Measurements from ENCODE around the gene AQP1. TPM values are rescaled to one million over a fixed set of nuclear protein-coding genes. Genes with fewer than 3 reads are reported as not detected.

Gene AQP1
- total and polyA plus RNA-seq, 11 donors, result 113 to 420 (median 210) TPM

- WGBS, 4 donors, result 53 to 73% (median 56%) methylated on average over 4 to 5 of the region's 5 CpGs
- Histone ChIP-seq H3K4me1 (peaks cover 9 to 56% (median 25%) of the 10 kb centered on the region in 12 donors), H3K36me3 (peaks cover 0 to 45% (median 35%) of the 10 kb centered on the region in 9 donors), H3K9me3 (peaks cover 0 to 13% (median 0%) of the 10 kb centered on the region in 12 donors), H3K27me3 (no peaks in the 10 kb centered on the region), H3K27ac (no peak overlapping the region), H3K4me3 (no peak overlapping the region)
- TF ChIP-seq, protein P1, sequence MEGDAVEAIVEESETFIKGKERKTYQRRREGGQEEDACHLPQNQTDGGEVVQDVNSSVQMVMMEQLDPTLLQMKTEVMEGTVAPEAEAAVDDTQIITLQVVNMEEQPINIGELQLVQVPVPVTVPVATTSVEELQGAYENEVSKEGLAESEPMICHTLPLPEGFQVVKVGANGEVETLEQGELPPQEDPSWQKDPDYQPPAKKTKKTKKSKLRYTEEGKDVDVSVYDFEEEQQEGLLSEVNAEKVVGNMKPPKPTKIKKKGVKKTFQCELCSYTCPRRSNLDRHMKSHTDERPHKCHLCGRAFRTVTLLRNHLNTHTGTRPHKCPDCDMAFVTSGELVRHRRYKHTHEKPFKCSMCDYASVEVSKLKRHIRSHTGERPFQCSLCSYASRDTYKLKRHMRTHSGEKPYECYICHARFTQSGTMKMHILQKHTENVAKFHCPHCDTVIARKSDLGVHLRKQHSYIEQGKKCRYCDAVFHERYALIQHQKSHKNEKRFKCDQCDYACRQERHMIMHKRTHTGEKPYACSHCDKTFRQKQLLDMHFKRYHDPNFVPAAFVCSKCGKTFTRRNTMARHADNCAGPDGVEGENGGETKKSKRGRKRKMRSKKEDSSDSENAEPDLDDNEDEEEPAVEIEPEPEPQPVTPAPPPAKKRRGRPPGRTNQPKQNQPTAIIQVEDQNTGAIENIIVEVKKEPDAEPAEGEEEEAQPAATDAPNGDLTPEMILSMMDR (IDR thresholded peaks at IDR 0.05), result no peak
- no peak for TF ChIP-seq POLR2A (IDR thresholded peaks at IDR 0.05)
- intact Hi-C loops (cut with DNase I), result no loop called here
- DNase-seq (peak in 2 of 5 donors; percentile 21 to 25), ATAC-seq (no peak)
Measured at GRCh38 chr7:30925913-30926312, 14.3 kb downstream of the AQP1 start.

DNA sequence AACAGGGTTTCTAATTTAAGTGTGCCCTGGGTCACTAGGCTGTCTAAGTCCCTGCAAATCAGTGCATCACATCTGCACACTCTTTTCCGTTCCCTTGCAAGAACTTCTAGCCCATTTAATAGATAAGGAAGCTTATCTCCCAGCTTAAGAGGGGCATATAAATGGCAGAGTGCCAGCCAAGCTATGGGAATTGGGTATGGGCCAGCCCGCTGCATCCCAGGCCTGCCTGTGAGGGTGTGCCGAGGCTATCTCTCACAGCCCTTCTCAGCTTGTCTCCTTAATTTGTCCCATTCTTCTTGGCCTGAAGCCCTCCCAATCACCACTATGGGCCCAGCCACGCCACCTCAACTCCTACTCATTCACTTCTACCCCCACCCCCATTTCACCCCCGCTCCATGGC, 14.7 kb downstream of the AQP1 start:
- intact Hi-C loops (cut with DNase I), result no loop called here
- H3K27me3 ChIP-seq, result no peaks in the 10 kb centered on the region
- no peak overlapping the region for H3K4me3 ChIP-seq
- 64 to 74% (median 72%) methylated on average over 5 of the region's 5 CpGs for WGBS, 4 donors
- H3K4me1 ChIP-seq, result peaks cover 9 to 56% (median 25%) of the 10 kb centered on the region in 12 donors
- ATAC-seq (no peak), DNase-seq (peak in 2 of 5 donors; percentile 10 to 29)
- TF ChIP-seq POLR2A (IDR thresholded peaks at IDR 0.05), result no peak
- TF ChIP-seq, protein P1 (IDR thresholded peaks at IDR 0.05), result no peak
- H3K36me3 ChIP-seq, result peaks cover 0 to 45% (median 35%) of the 10 kb centered on the region in 9 donors
- no peak overlapping the region for H3K27ac ChIP-seq
- H3K9me3 ChIP-seq, result peaks cover 0 to 13% (median 0%) of the 10 kb centered on the region in 12 donors

GRCh38 chr7:30927040-30927439, 15.4 kb downstream of the AQP1 start:
- WGBS, 4 donors, result 85 to 96% (median 91%) methylated on average over 3 of the region's 3 CpGs
- Histone ChIP-seq H3K4me3 (no peak overlapping the region), H3K27me3 (no peaks in the 10 kb centered on the region), H3K27ac (no peak overlapping the region), H3K9me3 (peaks cover 0 to 13% (median 0%) of the 10 kb centered on the region in 12 donors), H3K4me1 (peaks cover 2 to 56% (median 24%) of the 10 kb centered on the region in 12 donors), H3K36me3 (peaks cover 0 to 41% (median 34%) of the 10 kb centered on the region in 9 donors)
- ATAC-seq, result no peak
- TF ChIP-seq, protein P1 (IDR thresholded peaks at IDR 0.05), result no peak
- no peak for TF ChIP-seq POLR2A (IDR thresholded peaks at IDR 0.05)
- peak in 1 of 5 donors; percentile 13 for DNase-seq
- intact Hi-C loops (cut with DNase I), result no loop called here

DNA sequence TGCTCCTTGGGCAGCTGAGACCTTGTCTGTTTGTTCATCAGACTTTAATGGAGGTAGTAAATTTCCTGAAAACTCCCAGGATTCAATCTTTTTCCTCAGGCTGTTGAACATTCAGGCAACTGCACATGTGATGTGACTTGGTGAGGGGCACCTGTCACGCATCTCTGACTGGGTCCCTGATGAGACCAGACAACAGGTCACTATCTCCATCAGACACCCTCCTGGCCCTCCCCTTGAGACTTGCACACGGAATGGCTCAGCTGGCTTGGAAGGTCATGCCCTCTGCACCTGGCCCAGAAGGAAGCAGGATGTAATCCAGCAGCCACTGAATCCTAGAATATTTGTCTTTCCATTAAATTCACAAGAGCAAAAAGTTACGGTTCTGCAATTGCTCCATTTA, 15.9 kb downstream of the AQP1 start:
- Histone ChIP-seq H3K4me1 (peaks cover 0 to 56% (median 21%) of the 10 kb centered on the region in 12 donors), H3K9me3 (peaks cover 0 to 13% (median 0%) of the 10 kb centered on the region in 12 donors), H3K4me3 (no peak overlapping the region), H3K27me3 (no peaks in the 10 kb centered on the region), H3K36me3 (peaks cover 0 to 36% (median 29%) of the 10 kb centered on the region in 9 donors), H3K27ac (no peak overlapping the region)
- no peak for DNase-seq
- no peak for TF ChIP-seq POLR2A (IDR thresholded peaks at IDR 0.05)
- TF ChIP-seq, protein P1 (IDR thresholded peaks at IDR 0.05), result no peak
- intact Hi-C loops (cut with DNase I), result no loop called here
- WGBS, 4 donors, result 65 to 76% (median 71%) methylated on average over 3 of the region's 3 CpGs
- no peak for ATAC-seq
